HG02840 (cell line): ENCODE measurements around the gene POPDC2.

ENCODE experiments used
- ATAC-seq: cut with Tn5 transposase; IDR thresholded peaks from one replicate; pipeline ENCODE4 v1.9.1; 2021; ENCODE audit warnings: mild to moderate bottlenecking, moderate library complexity, moderate number of reproducible peaks; ENCODE audit not compliant: unreplicated experiment, low FRiP score

POPDC2 gene

GRCh38 chr3:119673875-119674274, 13.5 kb upstream of the POPDC2 start:
- no peak for ATAC-seq

- no peak for ATAC-seq
Observed at GRCh38 chr3:119672776-119673175, 12.4 kb upstream of the POPDC2 start.

- no peak for ATAC-seq
Observed at GRCh38 chr3:119669906-119670570, 9.6 kb upstream of the POPDC2 start.

- no peak for ATAC-seq
Observed at GRCh38 chr3:119665954-119666559, 5.7 kb upstream of the POPDC2 start.

- no peak for ATAC-seq
Observed at GRCh38 chr3:119664850-119665379, 4.5 kb upstream of the POPDC2 start.

- no peak for ATAC-seq
Observed at GRCh38 chr3:119664370-119664769, 4.0 kb upstream of the POPDC2 start.

- no peak for ATAC-seq
Observed at GRCh38 chr3:119663885-119664284, 3.5 kb upstream of the POPDC2 start.

- no peak for ATAC-seq
Observed at GRCh38 chr3:119662604-119663373, 2.4 kb upstream of the POPDC2 start.

- no peak for ATAC-seq
Observed at GRCh38 chr3:119659606-119660291, 640 bp downstream of the POPDC2 start.

GRCh38 chr3:119658994-119659393, 1.4 kb downstream of the POPDC2 start:
- ATAC-seq: no peak

- no peak for ATAC-seq
Observed at GRCh38 chr3:119657887-119658702, 2.3 kb downstream of the POPDC2 start.

GRCh38 chr3:119653876-119654275, 6.5 kb downstream of the POPDC2 start:
- no peak for ATAC-seq

- no peak for ATAC-seq
Observed at GRCh38 chr3:119652306-119653033, 7.9 kb downstream of the POPDC2 start.

GRCh38 chr3:119649761-119650160, 10.6 kb downstream of the POPDC2 start:
- no peak for ATAC-seq

- no peak for ATAC-seq
Observed at GRCh38 chr3:119647843-119648575, 12.4 kb downstream of the POPDC2 start.

GRCh38 chr3:119647171-119647570, 13.2 kb downstream of the POPDC2 start:
- ATAC-seq: no peak

GRCh38 chr3:119645813-119646212, 14.6 kb downstream of the POPDC2 start:
- no peak for ATAC-seq

GRCh38 chr3:119644481-119644880, 15.9 kb downstream of the POPDC2 start:
- no peak for ATAC-seq

- no peak for ATAC-seq
Observed at GRCh38 chr3:119643528-119643927, 16.9 kb downstream of the POPDC2 start.
